Testis (tissue), 2 donors: ENCODE measurements around the gene SYNGR1.

Source experiments
- CTCF ChIP-seq, 3 experiments: fragments of 450-650 bp in 2 of 3; fragments of 200-600 bp in 1 of 3; sonication (generic) in 1 of 3; IDR thresholded peaks; one replicate each; pipeline ENCODE4 v1.5.1; 2016 to 2019; ENCODE audit warnings: antibody characterized with exemption in 3 of 3, mild to moderate bottlenecking in 2 of 3, moderate library complexity in 1 of 3
- POLR2A ChIP-seq: fragments of 450-650 bp; IDR thresholded peaks from one replicate; pipeline ENCODE4 v1.6.1; 2017; ENCODE audit warnings: antibody characterized with exemption, mild to moderate bottlenecking, moderate library complexity

GRCh38 chr22:39308614-39309363 lies 41.0 kb upstream of the SYNGR1 start:
- no peak for TF ChIP-seq POLR2A
- no peak for TF ChIP-seq CTCF (IDR thresholded peaks at IDR 0.05)
